ENCODE data around the gene CAMKK2. TPM values are rescaled to one million over a fixed set of nuclear protein-coding genes. Genes with fewer than 3 reads are reported as not detected.
A peak's percentile ranks its signal among the peaks of the same experiment; 100 is the strongest.

CAMKK2 gene
- total and polyA plus RNA-seq, 2 of the 13 experiments (the other 11 are each of a cell fraction or from before 2014, with no cell fraction given), result 18.8 to 20.0 TPM

DNA sequence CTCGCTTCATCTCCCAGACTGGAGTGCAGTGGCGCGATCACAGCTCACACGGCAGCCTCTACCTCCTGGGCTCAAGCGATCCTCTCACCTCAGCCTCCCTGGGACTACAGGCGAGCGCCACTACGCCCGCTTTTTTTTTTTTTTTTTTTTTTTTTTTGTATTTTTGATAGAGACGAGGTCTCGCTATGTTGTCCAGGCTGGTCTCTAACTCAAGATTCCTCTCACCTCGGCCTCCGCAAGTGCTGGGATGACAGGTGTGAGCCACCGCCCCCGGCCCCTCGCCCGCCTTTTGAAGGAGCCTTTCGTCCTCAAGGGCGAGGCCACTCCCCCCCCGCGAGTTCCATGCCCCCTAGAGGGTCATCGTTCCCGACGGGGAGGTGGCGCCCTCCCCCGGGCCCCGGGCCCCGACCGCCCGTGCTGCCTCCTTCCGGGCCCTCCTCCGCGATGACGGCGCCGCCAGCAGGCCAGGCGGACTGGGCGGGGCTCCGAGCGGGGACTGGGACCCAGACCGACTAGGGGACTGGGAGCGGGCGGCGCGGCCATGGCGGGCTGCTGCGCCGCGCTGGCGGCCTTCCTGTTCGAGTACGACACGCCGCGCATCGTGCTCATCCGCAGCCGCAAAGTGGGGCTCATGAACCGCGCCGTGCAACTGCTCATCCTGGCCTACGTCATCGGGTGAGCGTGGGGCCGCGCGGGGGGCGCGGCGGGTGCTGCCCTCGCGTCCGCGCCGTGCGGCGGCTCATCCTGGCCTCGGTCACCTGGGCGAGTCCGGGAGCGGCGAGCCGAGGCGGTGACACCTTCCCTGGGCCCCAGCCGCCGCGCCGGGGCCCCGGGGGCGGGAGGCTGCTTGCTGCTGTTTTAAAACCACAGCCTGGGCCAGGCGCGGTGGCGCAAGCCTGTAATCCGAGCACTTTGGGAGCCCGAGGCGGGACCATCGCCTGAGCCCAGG lies 86.6 kb downstream of the CAMKK2 start, which contains the start of gene P2RX4 (continued):
- TF ChIP-seq ZNF687 (CRISPR knock-in tag; IDR thresholded peaks at IDR 0.05), result peak; percentile 91
- TF ChIP-seq, protein P1, sequence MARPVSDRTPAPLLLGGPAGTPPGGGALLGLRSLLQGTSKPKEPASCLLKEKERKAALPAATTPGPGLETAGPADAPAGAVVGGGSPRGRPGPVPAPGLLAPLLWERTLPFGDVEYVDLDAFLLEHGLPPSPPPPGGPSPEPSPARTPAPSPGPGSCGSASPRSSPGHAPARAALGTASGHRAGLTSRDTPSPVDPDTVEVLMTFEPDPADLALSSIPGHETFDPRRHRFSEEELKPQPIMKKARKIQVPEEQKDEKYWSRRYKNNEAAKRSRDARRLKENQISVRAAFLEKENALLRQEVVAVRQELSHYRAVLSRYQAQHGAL (CRISPR knock-in tag; IDR thresholded peaks at IDR 0.05; ENCODE audit: not compliant biosample characterization), result no peak
- no peak; the same call in 1 of the 2 replicates for TF ChIP-seq ZSCAN20 (CRISPR knock-in tag; IDR thresholded peaks at IDR 0.05; ENCODE audit: borderline replicate concordance)
- peak; percentile 87 for TF ChIP-seq YY1 (IDR thresholded peaks at IDR 0.05; ENCODE audit: insufficient read depth, insufficient replicate concordance, low read depth, low read length)
- no peak for TF ChIP-seq ZFP62 (CRISPR knock-in tag; IDR thresholded peaks at IDR 0.05)
- TF ChIP-seq ELF1 (CRISPR knock-in tag; IDR thresholded peaks at IDR 0.05), result peak; percentile 69
- no peak; the same call in 1 of the 2 replicates for TF ChIP-seq MYNN (CRISPR knock-in tag; IDR thresholded peaks at IDR 0.05; ENCODE audit: low read depth)
- 0 out of 2 replicates have a peak, but pooled peaks have one; percentile 46 for TF ChIP-seq ZFP41 (CRISPR knock-in tag; IDR thresholded peaks at IDR 0.05; ENCODE audit: borderline replicate concordance)
- TF ChIP-seq, protein P2, sequence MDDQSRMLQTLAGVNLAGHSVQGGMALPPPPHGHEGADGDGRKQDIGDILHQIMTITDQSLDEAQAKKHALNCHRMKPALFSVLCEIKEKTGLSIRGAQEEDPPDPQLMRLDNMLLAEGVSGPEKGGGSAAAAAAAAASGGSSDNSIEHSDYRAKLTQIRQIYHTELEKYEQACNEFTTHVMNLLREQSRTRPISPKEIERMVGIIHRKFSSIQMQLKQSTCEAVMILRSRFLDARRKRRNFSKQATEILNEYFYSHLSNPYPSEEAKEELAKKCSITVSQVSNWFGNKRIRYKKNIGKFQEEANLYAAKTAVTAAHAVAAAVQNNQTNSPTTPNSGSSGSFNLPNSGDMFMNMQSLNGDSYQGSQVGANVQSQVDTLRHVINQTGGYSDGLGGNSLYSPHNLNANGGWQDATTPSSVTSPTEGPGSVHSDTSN (CRISPR knock-in tag; IDR thresholded peaks at IDR 0.05; ENCODE audit: borderline replicate concordance), result peak; percentile 80; the same call in 1 of the 2 replicates
- peak; percentile 71; the same call in 1 of the 2 replicates for TF ChIP-seq ZFP91 (CRISPR knock-in tag; IDR thresholded peaks at IDR 0.05; ENCODE audit: borderline replicate concordance)
- TF ChIP-seq ZNF614 (CRISPR knock-in tag; IDR thresholded peaks at IDR 0.05; ENCODE audit: borderline replicate concordance), result peak; percentile 65; the same call in 1 of the 2 replicates
- TF ChIP-seq ZNF280B (CRISPR knock-in tag; IDR thresholded peaks at IDR 0.05; ENCODE audit: borderline replicate concordance), result no peak
- TF ChIP-seq ZNF260 (CRISPR knock-in tag; IDR thresholded peaks at IDR 0.05; ENCODE audit: borderline replicate concordance, low read depth), result no peak
- peak; percentile 45 for TF ChIP-seq RXRA (CRISPR knock-in tag; IDR thresholded peaks at IDR 0.05)
- TF ChIP-seq TFAP4 (IDR thresholded peaks at IDR 0.05; ENCODE audit: borderline replicate concordance, low read depth), result peak; percentile 4; the same call in 1 of the 2 replicates
- peak; percentile 39; the same call in 1 of the 2 replicates for TF ChIP-seq ZSCAN12 (CRISPR knock-in tag; IDR thresholded peaks at IDR 0.05)
